Activated CD4-positive, alpha-beta T cell treated with anti-CD3 and anti-CD28 coated beads for 24 hours (primary cell): ENCODE results near the gene COMMD1.
"Not testable (repeated sequence)": the region's sequence is repeated elsewhere in the genome, so short reads cannot be mapped to it uniquely, and the experiment has no call there.

Experiments
- DNase-seq, 2 donors: peaks; one replicate each; pipeline ENCODE4 v3.0.0-alpha.2; 2020; ENCODE audit warnings: low read depth in 2 of 2

Gene COMMD1

DNA sequence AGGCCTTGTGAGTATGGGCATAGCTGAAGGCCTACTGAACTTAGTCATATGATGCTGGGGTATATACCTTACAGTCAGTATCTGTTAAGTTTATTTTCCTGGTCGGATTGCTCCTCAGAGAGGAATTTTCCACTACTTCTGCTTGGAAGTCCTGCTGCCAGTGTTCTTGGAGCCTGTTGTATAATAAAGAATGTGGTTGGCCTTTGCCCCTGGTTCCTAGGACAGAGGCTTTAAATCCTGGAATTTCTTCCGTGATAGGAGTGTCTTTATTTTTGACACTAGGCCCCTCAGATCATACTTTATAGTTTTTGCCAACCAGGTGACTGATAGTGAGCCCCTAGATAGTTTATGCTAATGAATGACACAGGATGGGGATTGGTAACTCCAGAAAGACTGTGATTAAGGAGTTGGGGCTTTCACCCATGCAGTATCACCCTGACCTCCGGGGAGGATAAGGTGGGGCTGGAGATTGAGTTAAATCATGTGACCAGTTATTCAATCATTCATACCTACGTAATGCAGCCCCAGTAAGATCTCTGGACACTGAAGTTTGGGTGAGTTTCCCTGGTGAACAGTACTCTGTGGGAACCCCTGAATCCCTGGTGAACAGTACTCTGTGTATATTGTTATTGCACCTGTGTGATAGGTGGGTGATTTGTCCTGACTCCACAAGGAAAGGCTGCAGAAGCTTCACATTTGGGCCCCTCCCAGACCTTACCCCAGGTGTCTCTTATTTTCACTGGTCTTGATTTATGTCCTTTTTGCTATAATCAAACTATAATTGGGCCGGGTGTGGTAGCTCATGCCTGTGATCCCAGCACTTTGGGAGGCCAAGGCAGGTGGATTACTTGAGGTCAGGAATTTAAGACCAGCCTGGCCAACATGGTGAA, 56.9 kb downstream of the COMMD1 start:
- no peak for DNase-seq

DNA sequence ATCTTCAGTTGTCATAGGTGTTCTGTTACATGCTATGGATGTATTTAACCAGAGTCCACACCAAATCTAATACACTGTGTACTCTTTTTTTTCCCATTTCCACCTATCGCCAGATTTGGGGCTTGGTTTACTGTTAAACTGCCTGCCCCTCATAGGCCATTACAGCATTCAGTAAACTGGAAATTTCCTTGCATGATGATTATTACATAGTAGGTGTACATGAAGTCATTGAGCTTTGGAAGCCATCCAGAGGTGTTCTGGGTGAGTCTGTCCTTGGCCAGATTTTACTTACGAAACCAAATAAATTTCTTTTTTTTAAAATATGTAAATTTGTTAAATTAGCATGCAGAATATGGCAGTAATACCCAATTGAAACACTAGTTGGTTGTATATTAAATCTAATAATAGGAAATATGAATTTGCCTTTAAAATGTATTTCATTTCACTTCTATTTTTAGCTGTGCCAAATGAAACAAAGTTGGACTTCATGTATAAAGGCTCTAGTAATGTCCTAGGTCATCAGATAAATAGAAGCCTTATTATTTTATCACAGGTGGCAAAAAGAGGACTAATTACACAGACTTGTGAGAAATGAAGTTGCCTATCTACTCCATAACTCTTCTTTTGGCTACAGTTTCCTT, 60.7 kb downstream of the COMMD1 start:
- no peak for DNase-seq

DNA sequence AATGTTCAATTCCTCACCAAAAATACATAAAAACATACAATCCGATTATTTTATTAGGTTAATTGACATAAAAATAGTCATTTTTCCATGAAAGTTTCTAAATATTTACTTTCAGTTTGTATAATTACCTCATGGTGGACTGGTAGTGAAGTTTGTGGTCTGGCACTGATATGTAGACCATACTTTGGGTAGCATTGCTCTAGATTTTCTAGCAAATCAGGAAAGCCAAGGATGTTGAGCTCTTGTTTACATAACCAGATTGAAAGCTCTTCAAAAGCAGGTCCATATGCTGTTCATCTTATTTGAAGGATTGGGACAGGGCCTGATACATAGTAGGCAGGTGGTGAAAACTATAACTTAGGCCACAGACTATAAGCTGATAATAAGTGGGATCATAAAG, 61.8 kb downstream of the COMMD1 start:
- DNase-seq: no peak

DNA sequence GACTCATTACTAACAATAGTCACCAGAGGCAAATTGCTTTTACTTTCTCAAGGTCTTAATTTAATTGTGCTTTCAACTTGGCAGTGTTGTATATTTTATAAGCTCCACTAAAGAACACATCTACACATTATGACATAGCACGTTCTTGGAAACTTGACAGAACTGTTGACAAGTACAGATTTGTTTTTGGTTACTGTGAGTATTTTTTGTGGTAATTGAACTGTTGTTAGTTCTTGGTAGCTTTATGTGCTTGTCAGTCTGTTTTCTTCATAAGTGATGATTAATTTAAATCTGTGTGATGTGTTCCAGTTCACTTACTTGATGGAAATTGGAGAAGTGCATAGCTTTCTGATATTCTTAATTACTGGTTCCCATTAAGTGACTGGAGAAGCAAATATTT, 63.9 kb downstream of the COMMD1 start:
- DNase-seq: no peak

DNA sequence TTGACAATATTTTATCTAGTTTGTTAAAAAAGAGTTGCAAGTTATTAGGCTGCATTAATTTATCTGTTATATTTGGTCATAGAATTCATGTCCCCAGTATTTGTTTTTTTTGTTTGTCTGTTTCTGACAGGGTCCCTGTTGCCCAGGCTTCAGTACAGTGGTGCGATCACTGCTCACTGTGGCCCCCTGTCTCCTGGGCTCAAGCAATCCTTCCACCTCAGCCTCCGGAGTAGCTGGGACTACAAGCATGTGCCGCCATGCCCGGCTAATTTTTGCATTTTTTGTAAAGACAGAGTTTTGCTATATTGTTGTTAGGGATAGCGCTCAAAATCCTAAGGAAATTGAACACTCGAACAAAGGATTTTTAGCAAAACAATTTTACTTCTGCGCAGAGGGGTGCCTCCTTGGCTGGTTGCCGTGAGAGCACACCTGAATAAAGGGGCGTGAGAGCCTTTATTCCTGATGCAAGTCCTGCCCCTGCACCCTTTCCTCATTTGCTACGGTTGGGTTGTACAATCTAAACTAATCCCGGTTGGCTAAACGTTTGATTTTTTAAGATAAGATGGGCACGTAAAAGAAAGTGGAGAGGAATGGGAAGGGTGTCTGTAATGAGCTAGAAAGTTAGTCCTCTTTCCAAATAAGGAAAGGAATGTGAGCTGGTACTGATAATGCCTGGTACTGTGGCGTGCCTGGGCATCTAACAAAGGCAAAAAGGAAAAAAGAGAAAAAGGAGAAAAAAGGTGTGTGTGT, 65.5 kb downstream of the COMMD1 start:
- no peak for DNase-seq

DNA sequence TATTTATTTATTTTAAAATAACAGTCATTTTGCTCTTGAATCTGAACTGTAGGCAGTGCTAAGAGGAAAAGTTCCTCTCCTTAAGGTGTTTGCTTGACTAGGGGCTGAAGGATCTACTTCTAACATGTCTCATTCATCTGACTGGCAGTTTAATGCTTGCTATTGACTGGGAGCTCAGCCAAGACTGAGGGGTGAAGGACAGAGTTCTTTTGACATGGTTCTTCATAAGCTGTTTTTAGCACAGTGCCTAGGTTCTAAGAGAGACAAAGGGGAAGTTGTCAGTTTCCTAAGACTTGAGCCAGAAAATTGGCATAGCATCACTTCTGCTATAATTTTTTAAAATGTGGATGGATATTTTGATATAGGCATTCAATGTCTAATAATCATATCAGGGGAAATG, 73.0 kb downstream of the COMMD1 start:
- no peak for DNase-seq

DNA sequence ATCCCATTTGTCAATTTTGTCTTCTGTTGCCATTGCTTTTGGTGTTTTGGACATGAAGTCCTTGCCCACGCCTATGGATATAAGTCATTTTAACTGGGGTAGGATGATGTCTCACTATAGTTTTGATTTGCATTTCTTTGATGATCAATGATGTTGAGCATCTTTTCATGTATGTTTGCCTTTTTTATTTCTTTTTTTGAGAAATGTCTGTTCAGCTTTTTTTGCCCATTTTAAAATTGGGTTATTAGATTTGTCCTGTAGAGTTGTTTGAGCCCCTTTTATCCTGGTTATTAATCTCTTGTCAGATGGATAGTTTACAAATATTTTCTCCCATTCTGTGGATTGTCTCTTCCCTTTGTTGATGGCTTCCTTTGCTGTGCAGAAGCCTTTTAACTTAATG, 75.3 kb downstream of the COMMD1 start:
- no peak for DNase-seq

DNA sequence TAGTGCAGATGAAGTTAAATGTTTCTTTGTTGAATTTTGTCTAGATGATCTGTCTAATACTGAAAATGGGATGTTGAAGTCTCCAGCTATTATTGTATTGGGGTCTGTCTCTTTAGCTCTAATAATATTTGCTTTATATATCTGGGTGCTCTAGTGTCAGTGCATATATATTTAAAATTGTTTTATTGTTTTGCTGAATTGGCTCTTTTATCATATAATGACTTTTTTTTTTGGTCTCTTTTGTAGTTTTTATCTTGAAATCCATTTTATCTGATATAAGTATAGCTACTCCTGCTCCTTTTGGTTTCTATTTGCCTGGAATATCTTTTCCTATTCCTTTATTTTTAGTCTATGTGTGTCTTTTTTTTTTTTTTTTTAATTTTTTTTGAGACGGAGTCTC, 79.2 kb downstream of the COMMD1 start:
- DNase-seq: no peak

DNA sequence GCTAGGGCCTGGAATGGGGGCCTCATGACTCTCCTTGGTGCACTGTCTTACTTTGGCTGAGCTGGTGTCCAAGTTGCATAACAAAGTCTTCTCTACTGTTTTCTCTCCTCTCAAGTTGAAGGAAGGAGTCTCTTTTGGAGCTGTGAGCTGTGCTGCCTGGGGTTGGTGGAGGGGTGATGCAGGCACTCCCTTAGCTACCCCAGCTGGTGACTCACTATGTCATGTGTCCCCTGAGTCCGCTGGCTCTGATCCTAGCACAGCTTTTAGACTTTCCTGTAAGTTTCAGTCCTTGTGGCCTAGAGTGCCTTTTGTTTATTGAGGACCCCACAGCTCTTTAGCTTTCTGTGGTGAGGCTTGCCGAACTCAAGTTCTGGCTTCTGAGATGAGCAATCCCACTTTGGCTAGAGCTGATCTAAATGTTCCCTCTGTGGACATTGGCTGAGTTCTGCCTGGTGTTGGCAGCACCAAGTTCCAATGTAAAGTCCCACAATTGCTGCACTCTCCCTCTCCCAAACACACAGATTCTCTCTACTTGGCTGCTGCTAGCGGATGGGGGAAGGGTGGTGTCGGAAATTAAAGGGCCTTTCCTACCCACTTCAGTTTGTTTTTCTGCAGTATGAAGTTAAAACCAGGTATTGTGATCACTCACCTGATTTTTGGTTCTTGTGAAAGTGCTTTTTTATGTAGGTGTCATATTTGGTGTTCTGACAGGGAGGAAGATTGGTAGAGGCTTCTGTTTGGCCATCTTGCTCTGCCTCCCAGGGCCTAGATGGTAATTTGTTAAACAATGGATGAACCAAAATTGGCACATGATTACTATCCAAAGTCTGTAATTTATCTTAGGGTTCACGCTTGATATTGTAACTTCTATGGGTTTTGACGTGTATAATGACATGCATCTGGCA, 83.2 kb downstream of the COMMD1 start:
- DNase-seq: no peak

DNA sequence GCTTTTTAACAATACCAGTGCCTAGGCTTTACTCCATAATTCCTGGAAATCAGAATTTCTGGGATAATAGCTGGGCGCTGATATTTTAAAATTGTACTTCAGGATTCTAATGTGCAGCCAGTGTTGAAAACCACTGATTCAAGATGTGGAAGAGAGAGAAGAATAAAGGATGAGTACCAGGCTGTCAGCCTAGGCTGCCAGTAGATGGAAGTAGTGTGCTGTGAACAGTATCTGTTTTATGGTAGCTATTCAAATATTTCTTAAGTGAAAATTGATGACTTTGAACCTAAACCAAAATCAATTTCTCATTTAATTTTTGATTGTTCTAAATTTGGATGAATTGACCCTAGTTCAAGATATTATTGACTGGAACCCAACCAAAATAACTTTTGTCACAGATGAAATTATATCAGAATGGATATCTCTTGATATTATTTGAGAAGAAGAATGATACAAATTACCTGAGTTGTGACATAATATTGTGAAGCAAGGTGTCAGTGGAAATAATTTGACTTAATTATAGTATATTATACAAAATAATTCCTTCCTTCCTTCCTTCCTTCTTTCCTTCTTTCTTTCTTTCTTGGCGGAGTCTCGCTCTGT, 88.0 kb downstream of the COMMD1 start:
- DNase-seq: no peak

DNA sequence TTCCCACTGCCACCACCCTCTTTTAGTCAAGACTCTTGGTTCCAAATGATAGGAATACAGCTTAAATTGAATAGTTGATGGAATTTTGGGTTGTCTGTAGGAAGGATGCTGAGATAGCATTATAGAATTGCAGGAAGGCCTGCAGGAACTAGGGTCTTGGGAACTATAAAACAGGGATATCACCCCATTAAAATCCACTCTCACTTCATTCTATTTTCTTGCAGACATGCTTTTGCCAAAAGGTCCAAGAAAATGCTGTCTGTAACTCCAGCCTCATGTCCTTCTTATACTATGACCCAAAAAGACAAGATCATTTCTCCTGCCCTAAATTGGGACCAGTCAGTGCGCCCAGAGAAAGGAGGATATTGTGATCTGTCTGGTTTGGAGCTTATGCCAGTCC, 89.1 kb downstream of the COMMD1 start:
- DNase-seq: no peak

DNA sequence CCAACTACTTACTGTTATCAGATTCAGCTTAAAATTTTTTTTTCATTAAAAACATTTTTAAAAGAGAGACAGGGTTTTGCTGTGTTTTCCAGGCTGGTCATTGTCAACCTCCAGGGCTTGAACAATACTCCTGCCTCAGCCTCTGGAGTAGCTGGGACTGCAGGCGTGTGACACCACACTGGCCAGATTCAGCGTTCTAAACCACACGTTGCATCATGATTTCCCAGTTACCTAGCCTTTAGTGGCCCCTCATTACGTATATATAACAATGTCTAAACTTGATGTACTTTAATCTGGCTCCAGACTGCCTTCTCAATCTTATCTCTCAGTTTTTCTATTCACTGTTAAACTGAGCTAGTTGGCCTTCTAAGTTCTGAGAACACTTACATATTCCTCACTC, 89.6 kb downstream of the COMMD1 start:
- DNase-seq: no peak

DNA sequence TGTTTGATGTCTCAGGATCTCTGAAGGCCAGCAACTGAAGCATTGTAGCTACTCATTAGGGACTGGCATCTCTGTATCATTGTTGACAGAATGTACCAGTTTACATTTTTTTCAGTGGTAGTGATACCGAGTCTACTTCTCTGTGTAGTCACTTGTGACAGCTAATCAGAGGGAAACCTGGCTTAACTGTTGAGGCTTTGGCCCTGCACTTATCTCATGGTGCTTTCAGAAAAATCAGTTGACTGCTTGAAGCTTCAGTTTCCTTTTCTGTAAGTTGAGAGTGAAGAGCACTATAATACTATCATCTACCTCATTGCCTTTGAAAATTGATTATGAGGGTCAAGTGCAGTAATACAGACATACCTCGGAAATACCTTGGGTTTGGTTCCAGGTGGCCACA, 90.0 kb downstream of the COMMD1 start:
- DNase-seq: no peak

DNA sequence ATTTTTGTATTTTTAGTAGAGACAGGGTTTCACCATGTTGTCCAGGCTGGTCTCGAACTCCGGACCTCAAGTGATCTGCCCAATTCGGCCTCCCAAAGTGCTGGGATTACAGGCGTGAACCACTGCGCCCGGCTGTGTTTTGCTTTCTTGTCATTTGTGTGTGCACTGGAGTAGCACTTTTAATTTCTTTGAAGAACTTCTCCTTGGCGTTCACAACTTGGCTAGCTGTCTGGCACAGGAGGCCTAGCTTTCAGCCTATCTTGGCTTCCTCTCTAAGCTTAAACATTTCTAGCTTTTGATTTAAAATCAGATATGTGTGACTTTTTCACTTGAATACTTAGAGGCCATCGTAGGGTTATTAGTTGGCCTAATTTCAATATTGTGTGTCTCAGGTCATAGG, 93.0 kb downstream of the COMMD1 start:
- DNase-seq: no peak

DNA sequence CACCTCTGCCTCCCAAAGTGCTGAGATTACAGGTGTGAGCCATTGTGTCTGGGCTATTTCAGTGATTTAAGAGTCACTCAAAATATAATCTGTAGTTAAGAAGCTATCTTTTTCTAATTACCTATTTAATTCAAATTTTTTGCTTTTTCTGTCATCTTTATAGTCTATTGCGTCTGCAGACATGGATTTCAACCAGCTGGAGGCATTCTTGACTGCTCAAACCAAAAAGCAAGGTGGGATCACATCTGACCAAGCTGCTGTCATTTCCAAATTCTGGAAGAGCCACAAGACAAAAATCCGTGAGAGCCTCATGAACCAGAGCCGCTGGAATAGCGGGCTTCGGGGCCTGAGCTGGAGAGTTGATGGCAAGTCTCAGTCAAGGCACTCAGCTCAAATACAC, 95.1 kb downstream of the COMMD1 start:
- no peak for DNase-seq

DNA sequence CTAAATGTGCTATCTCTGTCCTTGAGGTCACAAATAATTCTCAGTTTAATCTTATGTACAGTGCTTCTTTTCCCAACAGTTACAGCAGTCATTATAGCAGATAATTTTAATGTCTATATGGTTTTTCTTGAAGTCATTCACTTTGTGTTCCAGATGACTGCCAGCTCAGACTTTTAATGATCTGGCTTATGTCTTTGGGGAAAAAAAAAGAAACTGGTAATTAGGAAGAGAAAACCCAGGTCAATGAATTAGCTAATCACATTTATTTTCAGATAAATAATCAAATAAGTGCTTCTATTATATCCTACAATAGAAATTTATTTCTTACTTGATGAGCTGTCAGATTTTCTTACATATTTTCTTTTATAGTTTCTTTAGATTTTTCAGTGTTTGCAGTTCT, 96.0 kb downstream of the COMMD1 start:
- DNase-seq: no peak

DNA sequence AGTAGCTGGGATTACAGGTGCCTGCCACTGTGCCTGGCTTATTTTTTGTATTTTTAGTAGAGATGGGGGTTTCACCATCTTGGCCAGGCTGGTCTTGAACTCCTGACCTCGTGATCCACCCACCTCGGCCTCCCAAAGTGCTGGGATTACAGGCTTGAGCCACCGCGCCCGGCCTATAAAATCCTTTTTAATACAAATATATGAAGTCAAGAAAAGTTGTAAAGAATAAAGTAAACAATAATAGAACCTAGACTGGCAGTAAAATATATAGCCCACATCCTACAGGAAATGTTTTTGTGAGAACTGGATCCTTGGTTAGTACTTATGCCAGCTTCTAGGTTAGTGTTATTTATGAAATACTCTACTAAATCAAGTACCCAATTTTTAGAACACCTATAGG, 99.0 kb downstream of the COMMD1 start:
- not testable (repeated sequence) for DNase-seq

DNA sequence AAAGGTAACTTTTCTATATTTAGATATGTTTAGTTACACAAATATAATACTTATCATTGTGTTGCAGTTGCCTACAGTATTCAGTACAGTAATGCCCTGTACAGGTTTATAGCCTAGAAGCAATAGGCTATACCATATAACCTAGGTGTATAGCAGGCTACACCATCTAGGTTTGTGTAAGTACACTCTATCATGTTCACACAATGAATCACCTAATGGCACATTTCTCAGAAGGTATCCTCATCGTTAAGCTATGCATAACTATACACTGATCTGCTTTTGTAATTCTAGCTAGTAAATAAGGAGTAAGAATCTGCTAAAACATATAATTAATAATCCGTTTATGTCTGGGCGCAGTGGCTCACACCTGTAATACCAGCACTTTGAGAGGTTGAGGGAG, 102.1 kb downstream of the COMMD1 start:
- DNase-seq: no peak

DNA sequence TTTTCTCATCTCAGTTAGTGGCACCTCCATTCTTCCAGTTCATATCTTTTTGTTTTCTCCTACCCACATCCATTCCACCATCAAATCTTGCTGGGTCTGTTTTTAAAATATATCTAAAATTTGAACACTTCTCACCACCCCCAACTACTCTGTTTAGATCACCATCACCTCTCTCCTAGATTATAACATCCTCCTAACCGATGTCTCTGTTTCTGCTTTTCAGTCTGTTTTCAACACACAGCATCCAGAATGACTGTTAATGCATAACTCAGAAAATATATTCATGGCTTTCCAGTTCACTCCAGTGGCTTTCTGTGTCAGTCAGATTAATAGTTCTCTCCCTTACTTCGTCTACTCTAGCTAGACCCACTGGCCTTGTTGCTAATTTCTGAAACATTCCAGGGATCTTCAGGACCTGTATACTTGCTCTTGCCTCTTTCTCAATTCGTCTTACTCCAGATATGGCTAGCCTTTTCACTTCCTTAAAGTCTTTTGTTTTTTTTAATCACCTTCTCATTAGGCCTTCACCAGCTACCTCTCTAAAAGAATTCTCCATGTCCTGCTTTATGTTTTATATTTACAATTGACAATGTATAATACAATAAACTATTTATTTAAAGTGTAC, 105.3 kb downstream of the COMMD1 start:
- no peak for DNase-seq

DNA sequence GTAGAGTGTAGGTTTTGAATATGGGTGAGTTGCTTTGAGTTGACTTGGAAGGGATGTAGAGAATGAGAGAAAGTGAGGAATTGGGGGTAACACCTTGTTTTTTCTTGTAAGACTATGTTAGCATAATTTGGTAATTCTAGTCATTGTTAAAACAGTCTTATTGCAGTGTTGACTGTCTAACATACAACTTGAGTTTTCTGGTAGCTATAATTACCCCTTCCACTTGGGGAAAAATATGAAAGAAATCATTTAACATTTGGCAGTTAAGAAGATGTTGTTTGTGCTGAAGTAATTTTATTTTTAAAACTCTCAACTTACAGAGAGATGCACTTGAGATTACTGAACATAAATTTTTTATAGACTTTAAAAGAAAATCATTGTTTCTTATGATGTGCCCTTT, 108.2 kb downstream of the COMMD1 start:
- DNase-seq: no peak

DNA sequence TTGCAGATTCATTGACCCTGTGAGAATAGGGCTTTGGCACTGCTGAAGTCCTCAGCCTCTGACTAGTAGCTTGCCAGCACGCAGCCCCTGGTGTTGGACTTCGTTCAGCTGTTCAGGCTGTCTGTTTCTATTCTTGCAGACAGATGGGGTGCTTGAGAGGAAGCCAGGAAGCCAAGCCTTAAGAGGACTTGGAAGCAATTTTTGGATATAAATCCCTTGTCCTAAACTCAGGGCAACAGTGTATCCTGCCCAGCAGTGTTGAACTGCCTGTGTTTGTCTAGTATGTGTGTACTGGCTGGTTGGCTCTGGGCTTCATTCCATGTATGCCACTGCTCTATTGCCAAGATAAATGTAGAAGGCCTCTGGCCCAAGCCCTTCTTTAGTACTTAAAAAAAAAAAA, 108.6 kb downstream of the COMMD1 start:
- no peak for DNase-seq
